NCI-H1694 treated with DMSO at 0.1 percent for 48 hours (cell line): ENCODE results near the gene PRSS50.
"Not testable (repeated sequence)": the region's sequence is repeated elsewhere in the genome, so short reads cannot be mapped to it uniquely, and the experiment has no call there.

ENCODE experiments used
- DNase-seq: peaks from one replicate; lab custom pipeline; 2025; lab: John Stamatoyannopoulos, UW

PRSS50 gene

DNA sequence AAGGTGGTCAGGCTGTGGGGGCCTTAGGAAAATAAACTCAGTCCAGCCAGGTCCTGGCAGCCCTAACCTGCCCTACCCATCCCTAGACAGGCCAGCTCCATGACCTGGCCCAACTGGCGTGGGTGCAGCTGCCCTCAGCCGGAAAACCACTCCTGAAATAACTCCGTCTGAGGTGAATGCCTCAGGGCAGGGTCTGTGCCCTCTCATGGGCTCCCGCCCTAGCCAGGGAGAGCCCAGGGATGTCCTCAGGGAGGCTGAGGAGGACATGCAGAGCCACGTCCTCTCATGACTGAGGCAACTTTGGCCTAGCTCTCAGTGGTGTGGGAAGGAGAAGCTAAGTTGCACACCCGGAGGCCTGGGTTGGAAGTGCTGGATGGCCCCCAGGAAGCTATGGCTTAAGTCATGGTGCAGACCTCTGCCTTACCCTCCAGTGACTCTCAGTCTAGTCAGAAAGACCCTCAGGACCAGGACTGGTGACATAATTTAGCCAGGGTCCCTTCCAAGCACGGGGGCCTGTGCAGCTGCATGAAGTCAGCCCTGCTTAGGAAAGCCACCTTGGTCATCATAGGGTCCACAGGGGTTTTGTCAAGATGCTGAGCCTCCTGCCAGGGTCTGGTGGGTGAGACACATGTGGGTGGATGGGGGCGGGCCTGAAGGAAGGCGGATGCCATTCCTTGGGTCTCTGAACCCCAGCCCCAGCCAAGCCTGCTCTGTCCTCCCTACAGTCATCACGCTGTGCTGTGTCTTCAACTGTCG, 9.1 kb downstream of the PRSS50 start:
- no peak for DNase-seq

GRCh38 chr3:46707601-46708011, 10.1 kb downstream of the PRSS50 start:
- no peak for DNase-seq

GRCh38 chr3:46706771-46707582, 10.7 kb downstream of the PRSS50 start:
- DNase-seq: no peak

- DNase-seq: no peak
Measured at GRCh38 chr3:46705751-46706552, 11.7 kb downstream of the PRSS50 start.

DNA sequence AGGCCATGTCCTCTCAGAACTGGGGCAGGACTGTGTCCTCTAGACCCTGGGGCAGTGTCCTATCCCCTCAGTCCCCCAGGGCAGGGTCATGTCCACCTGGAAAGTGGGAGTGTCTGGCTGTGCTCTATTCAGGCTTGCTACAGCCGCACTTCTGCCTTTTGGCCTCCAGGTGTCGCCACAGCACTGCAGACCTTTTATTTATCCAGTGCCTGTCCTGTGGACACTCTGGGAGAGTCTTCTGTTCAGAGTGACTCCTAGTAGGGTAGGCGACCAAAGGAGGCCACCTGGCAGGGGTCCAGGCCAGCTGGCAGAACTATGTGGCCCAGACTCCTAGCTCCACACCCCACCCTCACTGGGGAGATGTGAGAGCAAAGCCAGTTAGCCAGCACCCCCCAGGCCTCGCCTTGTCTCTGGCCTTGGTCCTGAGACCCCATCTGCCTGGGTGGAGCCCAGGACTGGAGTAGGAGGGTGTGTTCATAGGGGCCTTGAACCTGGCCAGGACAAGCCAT, 12.6 kb downstream of the PRSS50 start:
- DNase-seq: peak; percentile 26

DNA sequence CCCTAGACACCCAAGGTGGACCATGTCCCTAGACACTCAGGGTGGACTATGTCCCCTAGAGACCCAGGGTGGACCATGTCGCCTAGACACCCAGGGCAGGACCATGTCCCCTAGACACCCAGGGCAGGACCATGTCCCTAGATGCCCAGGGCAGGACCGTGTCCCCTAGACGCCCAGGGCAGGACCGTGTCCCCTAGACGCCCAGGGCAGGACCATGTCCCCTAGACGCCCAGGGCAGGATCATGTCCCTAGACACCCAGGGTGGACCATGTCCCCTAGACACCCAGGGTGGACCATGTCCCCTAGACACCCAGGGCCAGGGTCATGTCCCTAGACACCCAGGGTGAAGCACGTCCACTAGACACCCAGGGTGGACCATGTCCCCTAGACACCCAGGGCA, 13.3 kb downstream of the PRSS50 start:
- DNase-seq: not testable (repeated sequence)

GRCh38 chr3:46703013-46703520, 14.6 kb downstream of the PRSS50 start:
- DNase-seq: no peak

- no peak for DNase-seq
Measured at GRCh38 chr3:46702246-46703012, 15.2 kb downstream of the PRSS50 start.

DNA sequence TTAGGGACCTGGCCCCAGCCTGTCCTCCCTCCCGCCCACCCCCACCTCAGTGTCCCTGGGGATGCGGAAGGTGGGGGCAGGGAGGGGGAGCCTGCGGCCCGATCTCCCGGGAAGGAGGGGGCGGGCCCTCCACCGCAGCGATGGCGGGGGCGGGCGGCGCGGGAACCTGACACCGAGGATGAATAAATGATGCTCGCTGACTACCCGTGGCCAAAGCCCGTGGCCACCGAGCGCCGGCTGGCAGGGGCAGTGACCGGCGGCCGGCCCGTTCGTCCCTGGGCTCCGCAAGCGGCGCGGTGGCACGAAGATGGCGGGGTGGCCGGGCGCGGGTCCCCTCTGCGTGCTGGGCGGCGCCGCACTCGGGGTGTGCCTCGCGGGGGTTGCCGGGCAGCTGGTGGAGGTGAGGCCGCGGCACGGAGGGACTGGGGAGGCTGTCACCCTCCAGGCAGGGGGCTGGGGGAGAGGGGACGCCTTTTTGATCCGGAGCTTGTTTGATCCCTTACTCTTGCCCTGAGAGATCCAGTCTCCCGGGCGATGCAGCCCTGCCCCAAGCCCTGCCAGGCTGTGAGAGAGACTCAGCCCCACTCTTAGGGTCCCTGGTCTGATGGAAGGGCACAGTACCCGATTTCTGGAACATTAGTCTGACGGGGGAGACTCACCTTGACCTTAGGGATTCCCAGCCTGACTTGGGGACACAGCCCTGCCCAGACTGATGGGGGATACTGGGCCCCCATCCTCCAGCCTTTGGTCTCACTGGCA, 16.3 kb downstream of the PRSS50 start, which contains the start of gene TMIE:
TSS of gene TMIE (plus strand) at position 212 of the 759 bp plus-strand sequence. CDS start at position 308, 96 bp downstream.
- DNase-seq: no peak

DNA sequence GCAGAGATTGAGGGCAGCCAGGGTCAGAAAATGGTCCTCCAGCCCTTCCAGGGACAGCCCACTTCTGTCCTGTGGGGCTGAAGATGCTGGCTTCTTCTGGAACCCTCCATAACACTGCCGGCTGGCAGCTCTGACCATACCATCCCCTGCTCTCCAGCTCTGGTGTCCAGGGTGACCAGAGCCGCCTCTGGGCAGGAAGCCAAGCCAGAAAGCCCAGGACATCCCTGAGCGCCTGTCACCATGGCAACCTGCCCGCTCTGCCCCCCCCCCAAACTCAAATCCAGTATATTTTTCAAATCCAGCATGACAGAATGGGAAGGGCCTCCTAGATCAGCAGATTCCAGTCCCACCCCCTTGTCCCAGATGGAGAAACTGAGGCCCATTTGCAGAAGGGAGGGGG, 16.9 kb downstream of the PRSS50 start:
- no peak for DNase-seq

DNA sequence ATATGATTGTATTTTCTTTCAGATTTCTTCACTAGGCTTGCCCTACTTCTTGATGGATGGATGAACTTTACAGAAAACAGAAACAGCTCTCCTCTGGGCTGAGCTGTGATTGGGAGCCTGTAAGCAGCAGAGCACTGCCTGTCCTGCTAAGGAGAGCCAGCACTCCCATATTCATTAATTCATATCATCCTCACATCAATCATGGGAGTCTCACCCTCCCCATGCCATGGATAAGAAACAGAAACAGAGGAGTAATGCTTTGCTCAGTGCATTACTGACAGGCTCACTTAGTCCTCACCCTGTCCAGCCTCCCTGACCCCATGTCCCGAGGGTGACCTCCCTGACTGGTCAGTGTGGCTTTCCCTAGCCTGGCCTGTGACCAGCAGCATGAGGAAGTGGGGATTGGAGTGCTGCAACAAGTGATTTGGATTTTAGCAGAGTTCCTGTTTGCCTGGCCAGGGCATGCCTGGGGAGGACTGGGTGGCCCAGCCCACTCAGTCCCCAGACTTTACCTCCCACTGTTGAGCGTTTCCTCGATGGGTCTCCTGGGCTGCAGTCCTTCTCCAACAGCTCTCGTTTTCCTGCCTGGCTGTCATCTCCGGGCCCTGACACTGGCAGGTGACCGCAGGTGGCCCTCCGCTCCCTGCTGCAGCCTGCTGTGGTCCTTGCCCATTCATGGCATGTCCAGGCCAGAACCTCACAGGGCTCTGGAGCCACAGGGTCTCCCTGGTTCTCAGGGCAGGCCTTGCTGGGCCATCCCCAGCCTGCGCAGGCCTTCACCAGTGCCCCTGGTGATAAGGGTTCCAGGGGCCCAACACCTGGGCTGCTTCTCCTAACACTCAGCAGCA, 17.8 kb downstream of the PRSS50 start:
- no peak for DNase-seq

- DNase-seq: no peak
Measured at GRCh38 chr3:46695962-46696894, 21.4 kb downstream of the PRSS50 start.

GRCh38 chr3:46695177-46695961, 22.3 kb downstream of the PRSS50 start:
- DNase-seq: no peak

DNA sequence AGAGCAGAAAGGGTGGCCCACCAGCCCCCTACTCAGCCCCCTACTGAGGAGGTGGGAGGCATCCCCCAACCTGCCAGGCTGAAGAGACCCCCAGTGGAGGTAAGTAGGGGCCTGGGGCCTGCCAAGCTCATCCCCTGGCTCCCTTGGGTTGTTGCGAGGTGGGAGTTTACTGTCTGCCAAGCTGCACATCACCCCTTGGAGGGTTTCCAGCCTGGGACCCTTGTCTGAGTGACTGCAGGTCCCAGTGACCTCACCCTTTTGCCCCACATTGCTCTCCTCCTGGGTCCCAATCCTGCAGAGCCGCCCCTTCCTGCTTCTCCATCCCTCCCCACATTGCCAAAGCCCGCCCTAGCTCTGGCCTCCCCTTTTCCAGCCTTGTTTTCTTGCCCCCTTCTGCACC, 23.1 kb downstream of the PRSS50 start:
- DNase-seq: no peak

DNA sequence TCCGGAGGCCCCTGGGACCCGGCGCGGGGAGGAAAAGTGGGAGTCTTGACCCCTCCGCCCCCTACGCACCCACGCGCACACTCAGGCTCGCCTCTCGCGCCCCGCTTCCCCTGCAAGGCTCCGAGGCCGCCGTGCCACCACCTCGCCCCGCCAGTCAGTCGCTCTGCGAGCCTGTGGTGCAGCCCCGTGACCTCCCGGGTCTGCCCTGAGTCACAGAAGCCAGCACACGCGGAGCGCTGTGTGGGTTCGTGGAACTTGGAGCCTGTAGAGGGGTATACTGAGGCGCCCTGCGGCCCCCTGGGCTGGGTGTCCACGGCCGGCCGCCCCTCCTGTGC, 23.8 kb downstream of the PRSS50 start:
- DNase-seq: no peak

GRCh38 chr3:46693038-46693891, 24.4 kb downstream of the PRSS50 start, which contains the start of gene ALS2CL:
Gene ALS2CL (minus strand): TSS chr3:46693679. CDS start chr3:46689440, 4,239 bp downstream.
- DNase-seq: no peak
